Astrocyte of the spinal cord (primary cell): ENCODE results near the gene BORCS6.

ENCODE experiments used
- DNase-seq: peaks from one replicate; pipeline ENCODE4 v3.0.0; 2011; ENCODE audit warnings: low read depth, low spot score
- H3K4me3 ChIP-seq: 2 replicates; pipeline ENCODE4 v1.5.1; 2011; ENCODE audit warnings: low read depth, mild to moderate bottlenecking, low read length, moderate library complexity
- in situ Hi-C: cut with HindIII; loops from 2 replicates; pipeline ENCODE4 v1.10.0; 2017; ENCODE audit warnings: low sequenced_read_pairs
- TF ChIP-seq, protein P1 (sequence below): IDR thresholded peaks from 2 replicates; pipeline ENCODE4 v1.5.1; 2012; ENCODE audit warnings: low read depth, mild to moderate bottlenecking, low read length, inconsistent platforms

Gene BORCS6

DNA sequence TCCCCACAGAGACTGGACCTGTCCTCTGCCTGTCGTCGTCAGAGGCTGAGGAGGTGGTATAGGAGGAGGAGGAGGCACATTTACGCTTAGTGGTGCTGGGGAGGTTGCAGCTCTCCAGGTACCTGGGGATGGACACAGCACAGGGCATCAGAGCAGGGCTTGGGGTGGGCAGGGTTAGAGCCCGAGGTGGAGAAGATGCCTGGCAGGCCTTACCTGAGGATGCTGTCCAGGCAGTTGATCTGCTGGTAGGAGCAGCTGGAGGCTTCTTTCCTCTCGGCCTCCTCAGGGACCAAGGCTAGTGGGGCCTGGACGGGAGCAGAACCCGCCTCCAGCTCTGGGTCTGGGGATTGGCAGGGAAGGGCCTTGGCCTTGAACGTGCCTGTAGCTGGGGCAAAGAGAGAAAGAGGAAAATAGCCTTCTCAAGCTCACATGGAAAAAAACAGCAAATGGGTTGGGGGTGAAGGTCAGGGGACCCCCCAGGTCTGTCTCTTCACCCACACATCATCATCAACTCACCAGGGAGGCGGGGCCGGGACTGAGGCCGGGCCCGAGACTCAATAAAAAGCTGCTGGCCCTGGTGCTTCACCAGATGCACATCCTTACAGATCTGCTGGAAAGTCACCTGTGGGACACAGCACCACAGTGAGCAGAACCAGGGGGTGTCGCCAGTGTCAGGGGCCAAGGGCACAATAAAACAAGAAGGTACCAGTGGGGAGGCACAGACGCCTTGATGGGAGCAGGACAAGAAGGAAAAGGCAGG, 43.4 kb downstream of the BORCS6 start:
- no peak for DNase-seq
- in situ Hi-C loops, result no loop called here
- H3K4me3 ChIP-seq, result no peak overlapping the region
- TF ChIP-seq, protein P1, sequence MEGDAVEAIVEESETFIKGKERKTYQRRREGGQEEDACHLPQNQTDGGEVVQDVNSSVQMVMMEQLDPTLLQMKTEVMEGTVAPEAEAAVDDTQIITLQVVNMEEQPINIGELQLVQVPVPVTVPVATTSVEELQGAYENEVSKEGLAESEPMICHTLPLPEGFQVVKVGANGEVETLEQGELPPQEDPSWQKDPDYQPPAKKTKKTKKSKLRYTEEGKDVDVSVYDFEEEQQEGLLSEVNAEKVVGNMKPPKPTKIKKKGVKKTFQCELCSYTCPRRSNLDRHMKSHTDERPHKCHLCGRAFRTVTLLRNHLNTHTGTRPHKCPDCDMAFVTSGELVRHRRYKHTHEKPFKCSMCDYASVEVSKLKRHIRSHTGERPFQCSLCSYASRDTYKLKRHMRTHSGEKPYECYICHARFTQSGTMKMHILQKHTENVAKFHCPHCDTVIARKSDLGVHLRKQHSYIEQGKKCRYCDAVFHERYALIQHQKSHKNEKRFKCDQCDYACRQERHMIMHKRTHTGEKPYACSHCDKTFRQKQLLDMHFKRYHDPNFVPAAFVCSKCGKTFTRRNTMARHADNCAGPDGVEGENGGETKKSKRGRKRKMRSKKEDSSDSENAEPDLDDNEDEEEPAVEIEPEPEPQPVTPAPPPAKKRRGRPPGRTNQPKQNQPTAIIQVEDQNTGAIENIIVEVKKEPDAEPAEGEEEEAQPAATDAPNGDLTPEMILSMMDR, result no peak

DNA sequence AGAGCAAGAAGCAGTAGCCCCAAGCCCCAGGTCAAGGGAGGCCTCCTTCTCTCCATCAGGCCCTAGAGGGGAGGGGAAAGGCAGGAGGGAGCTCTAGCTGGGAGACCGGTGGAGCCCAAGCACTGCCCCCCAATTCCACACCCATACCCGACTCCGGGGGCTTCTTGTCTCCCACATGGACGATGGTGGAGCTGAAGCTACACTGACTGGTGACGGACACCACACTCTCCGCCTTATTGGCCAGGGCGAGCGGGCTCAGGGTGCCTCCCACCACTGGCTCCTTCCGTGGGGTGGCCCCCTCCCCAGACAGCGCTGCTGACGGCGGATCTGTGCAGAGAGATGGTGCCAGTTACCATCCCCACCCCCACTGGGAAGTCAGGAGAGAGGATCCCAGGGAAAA, 44.2 kb downstream of the BORCS6 start:
- in situ Hi-C loops, result no loop called here
- no peak overlapping the region for H3K4me3 ChIP-seq
- DNase-seq, result no peak

DNA sequence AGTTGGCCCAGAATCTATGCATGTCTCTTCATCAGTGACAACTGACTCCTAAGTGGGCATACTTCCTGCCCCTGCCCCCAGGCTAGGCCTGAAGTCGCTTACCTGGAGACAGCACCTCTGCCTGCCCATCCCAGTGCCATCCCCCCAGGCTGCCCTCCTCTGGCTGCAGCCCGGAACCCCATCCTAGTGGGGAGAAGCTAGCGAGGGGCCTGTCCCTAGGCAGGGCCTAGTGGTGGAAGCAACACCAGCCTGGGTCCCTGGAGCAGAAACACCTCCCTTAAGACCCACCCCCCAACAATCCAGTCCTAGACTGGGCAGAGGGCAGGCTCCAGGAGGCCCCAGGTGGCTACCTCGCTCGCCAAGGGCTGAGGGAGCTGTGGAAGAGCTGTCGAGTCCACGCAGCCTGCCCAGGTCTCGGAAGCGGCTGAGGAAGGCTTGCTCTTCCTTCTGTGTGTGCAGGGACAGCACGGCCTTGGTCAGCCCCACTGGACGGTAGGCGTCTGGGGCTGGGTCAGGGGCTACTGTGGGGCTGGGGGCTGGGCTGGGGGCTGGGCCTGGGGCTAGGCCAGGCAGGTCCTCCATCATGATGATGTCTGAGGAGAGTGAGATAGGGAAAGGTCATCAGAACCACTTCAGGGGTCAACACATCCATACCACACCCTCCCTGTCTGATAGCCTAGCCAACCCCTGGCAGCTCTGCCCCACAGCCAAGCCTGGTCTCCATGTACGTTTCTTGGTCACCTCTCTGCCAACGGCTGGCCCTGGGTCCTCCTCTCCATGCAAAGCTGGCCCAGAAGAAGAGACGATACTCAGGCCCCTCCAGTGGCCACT, 45.4 kb downstream of the BORCS6 start:
- no peak overlapping the region for H3K4me3 ChIP-seq
- TF ChIP-seq, protein P1, result no peak
- in situ Hi-C loops, result no loop called here
- DNase-seq, result no peak

More for the DNA sequence above, 44.2 kb downstream of the BORCS6 start:
- TF ChIP-seq, protein P1, result no peak

DNA sequence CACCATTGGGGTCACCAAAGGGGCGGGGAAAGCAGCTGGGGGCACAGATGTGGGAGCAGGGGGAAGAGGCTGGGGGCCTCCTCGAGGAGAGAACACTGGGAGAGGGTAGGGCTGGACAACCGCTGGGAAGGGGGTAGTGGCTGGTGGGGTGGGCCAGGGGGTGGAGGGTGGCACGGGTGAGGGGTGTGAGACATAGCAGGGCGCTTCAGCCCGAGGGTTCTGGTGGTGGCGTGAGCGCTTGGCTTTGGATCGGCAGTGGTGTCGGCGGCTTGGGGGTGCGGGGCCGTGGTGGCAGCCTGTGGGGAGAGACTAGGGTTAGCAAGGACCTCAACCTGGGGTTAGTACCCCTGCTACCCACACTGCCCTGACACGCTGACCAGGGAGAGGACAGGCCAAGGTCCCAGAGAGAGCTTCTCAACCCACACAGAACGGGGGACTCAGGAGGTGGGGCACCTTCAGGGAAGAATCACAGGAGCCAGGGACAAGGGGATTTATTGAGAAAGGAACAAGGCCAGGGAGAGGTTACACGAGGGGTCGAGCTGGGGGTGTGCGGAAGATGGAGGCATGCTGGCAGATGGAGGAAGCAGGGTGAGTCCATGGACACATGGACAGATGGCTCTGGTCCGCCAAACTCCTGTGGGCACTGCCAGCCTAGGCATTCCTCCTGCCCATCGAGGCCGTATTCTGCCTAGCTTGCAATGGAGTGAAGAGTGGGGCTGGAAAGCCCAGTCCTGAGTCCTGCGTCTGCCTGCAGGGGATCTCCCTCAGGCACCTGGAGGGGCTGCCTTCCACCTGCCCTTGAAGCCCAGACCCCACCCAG, 46.2 kb downstream of the BORCS6 start:
- H3K4me3 ChIP-seq, result no peak overlapping the region
- TF ChIP-seq, protein P1, result no peak
- DNase-seq, result no peak
- in situ Hi-C loops, result no loop called here

DNA sequence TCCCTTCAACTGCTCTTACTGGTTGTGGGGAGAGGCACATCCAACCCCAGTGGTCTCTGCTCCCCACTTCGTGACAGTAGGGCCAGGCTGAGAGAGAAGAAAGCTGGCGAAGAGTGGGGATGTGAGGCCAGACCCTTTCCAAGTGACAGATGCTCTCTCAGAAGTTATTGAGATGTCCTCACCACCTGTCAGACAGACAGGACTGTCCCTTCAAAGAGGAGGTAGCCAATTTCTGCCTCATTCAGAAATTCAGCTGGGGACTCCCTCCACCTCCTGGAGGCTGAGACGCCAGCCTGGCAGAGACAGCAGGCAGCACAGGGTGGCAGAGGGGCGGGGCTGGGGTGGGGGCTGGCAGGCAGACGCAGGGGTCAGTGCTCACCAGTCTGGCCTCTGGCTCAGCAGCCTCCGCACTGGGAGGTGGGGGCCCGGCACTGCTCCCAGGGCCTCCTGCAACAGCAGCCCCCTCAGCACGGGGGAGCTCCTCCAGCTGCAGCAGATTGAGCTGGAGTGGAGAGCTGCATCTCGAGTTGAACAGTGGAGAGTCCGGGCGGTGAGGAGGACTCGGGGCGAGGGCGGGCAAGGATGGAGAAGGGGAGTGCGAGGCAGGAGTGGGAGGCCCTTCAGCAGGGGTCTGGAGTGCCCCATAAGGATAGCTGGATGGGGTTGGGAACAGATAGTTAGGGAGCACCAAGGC, 46.9 kb downstream of the BORCS6 start:
- H3K4me3 ChIP-seq, result no peak overlapping the region
- TF ChIP-seq, protein P1, result no peak
- in situ Hi-C loops, result no loop called here
- no peak for DNase-seq
